ENCODE data around the gene ZFAND5.

ZFAND5 gene

GRCh38 chr9:72364679-72365524 lies at the start of gene ZFAND5:
Gene ZFAND5 (minus strand): TSS chr9:72365208. CDS start chr9:72360778, 4,430 bp downstream.
- Mint-ChIP-seq H3K4me1 (peaks cover 38% of the 10 kb centered on the region), H3K9me3 (no peaks in the 10 kb centered on the region), H3K27ac (peak within 1 kb of the TSS; percentile 96), H3K27me3 (no peaks in the 10 kb centered on the region), H3K4me3 (peak within 1 kb of the TSS; percentile 82 to 97)
- DNase-seq (peak; percentile 92 to 93), ATAC-seq (peak; percentile 88)

GRCh38 chr9:72412483-72413040 lies 47.6 kb upstream of the ZFAND5 start:
- Mint-ChIP-seq H3K4me3 (no peak overlapping the region), H3K27ac (peak overlapping the region in 1 of 2 donors; percentile 54), H3K4me1 (no peaks in the 10 kb centered on the region), H3K9me3 (no peaks in the 10 kb centered on the region), H3K27me3 (no peaks in the 10 kb centered on the region)
- no peak for ATAC-seq
- no peak for DNase-seq

- Mint-ChIP-seq H3K4me1 (no peaks in the 10 kb centered on the region), H3K27me3 (no peaks in the 10 kb centered on the region), H3K27ac (no peak overlapping the region), H3K9me3 (no peaks in the 10 kb centered on the region), H3K4me3 (no peak overlapping the region)
- ATAC-seq (no peak), DNase-seq (no peak)
Measured at GRCh38 chr9:72410214-72410613, 45.2 kb upstream of the ZFAND5 start.

GRCh38 chr9:72407114-72407513 lies 42.1 kb upstream of the ZFAND5 start:
- H3K9me3 Mint-ChIP-seq, result no peaks in the 10 kb centered on the region
- no peaks in the 10 kb centered on the region for H3K27me3 Mint-ChIP-seq
- no peak overlapping the region for H3K27ac Mint-ChIP-seq
- H3K4me3 Mint-ChIP-seq, result no peak overlapping the region
- DNase-seq (no peak), ATAC-seq (no peak)
- H3K4me1 Mint-ChIP-seq, result no peaks in the 10 kb centered on the region

- ATAC-seq (no peak), DNase-seq (no peak)
- Mint-ChIP-seq H3K4me3 (no peak overlapping the region), H3K27ac (no peak overlapping the region), H3K27me3 (no peaks in the 10 kb centered on the region), H3K9me3 (no peaks in the 10 kb centered on the region), H3K4me1 (no peaks in the 10 kb centered on the region)
Measured at GRCh38 chr9:72402744-72403143, 37.7 kb upstream of the ZFAND5 start.

GRCh38 chr9:72401396-72401795 lies 36.4 kb upstream of the ZFAND5 start:
- no peak overlapping the region for H3K27ac Mint-ChIP-seq
- H3K27me3 Mint-ChIP-seq, result no peaks in the 10 kb centered on the region
- DNase-seq (no peak), ATAC-seq (no peak)
- no peaks in the 10 kb centered on the region for H3K4me1 Mint-ChIP-seq
- H3K9me3 Mint-ChIP-seq, result no peaks in the 10 kb centered on the region
- no peak overlapping the region for H3K4me3 Mint-ChIP-seq

GRCh38 chr9:72400866-72401265 lies 35.9 kb upstream of the ZFAND5 start:
- Mint-ChIP-seq H3K4me3 (no peak overlapping the region), H3K4me1 (no peaks in the 10 kb centered on the region), H3K9me3 (no peaks in the 10 kb centered on the region), H3K27me3 (no peaks in the 10 kb centered on the region), H3K27ac (no peak overlapping the region)
- DNase-seq, result no peak
- no peak for ATAC-seq

- Mint-ChIP-seq H3K27ac (no peak overlapping the region), H3K4me1 (no peaks in the 10 kb centered on the region), H3K27me3 (no peaks in the 10 kb centered on the region), H3K9me3 (no peaks in the 10 kb centered on the region), H3K4me3 (no peak overlapping the region)
- ATAC-seq (no peak), DNase-seq (no peak)
Measured at GRCh38 chr9:72399391-72399790, 34.4 kb upstream of the ZFAND5 start.

- no peaks in the 10 kb centered on the region for H3K4me1 Mint-ChIP-seq
- H3K9me3 Mint-ChIP-seq, result no peaks in the 10 kb centered on the region
- no peaks in the 10 kb centered on the region for H3K27me3 Mint-ChIP-seq
Measured at GRCh38 chr9:72396247-72397091, 31.5 kb upstream of the ZFAND5 start.

GRCh38 chr9:72394066-72394465 lies 29.1 kb upstream of the ZFAND5 start:
- Mint-ChIP-seq H3K27ac (no peak overlapping the region), H3K27me3 (no peaks in the 10 kb centered on the region), H3K4me3 (no peak overlapping the region), H3K4me1 (peaks cover 7% of the 10 kb centered on the region), H3K9me3 (no peaks in the 10 kb centered on the region)
- no peak for ATAC-seq
- DNase-seq, result no peak

More at GRCh38 chr9:72396247-72397091, 31.5 kb upstream of the ZFAND5 start:
- no peak for DNase-seq
- Mint-ChIP-seq H3K27ac (peak overlapping the region in 1 of 2 donors; percentile 80), H3K4me3 (no peak overlapping the region)
- ATAC-seq, result no peak

GRCh38 chr9:72390907-72391306 lies 25.9 kb upstream of the ZFAND5 start:
- peaks cover 10% of the 10 kb centered on the region for H3K4me1 Mint-ChIP-seq
- ATAC-seq (no peak), DNase-seq (no peak)
- no peaks in the 10 kb centered on the region for H3K27me3 Mint-ChIP-seq
- no peak overlapping the region for H3K27ac Mint-ChIP-seq
- no peak overlapping the region for H3K4me3 Mint-ChIP-seq
- no peaks in the 10 kb centered on the region for H3K9me3 Mint-ChIP-seq

GRCh38 chr9:72386186-72386585 lies 21.2 kb upstream of the ZFAND5 start:
- Mint-ChIP-seq H3K9me3 (no peaks in the 10 kb centered on the region), H3K4me3 (no peak overlapping the region), H3K27me3 (no peaks in the 10 kb centered on the region), H3K27ac (no peak overlapping the region), H3K4me1 (peaks cover 10% of the 10 kb centered on the region)
- ATAC-seq, result no peak
- no peak for DNase-seq

- ATAC-seq, result no peak
- no peak overlapping the region for H3K4me3 Mint-ChIP-seq
- peaks cover 10% of the 10 kb centered on the region for H3K4me1 Mint-ChIP-seq
- H3K9me3 Mint-ChIP-seq, result no peaks in the 10 kb centered on the region
- H3K27ac Mint-ChIP-seq, result no peak overlapping the region
- H3K27me3 Mint-ChIP-seq, result no peaks in the 10 kb centered on the region
- no peak for DNase-seq
Measured at GRCh38 chr9:72384710-72385485, 19.9 kb upstream of the ZFAND5 start.

- Mint-ChIP-seq H3K27me3 (no peaks in the 10 kb centered on the region), H3K4me3 (no peak overlapping the region), H3K4me1 (peaks cover 3% of the 10 kb centered on the region), H3K9me3 (no peaks in the 10 kb centered on the region), H3K27ac (peak overlapping the region; percentile 4 to 42)
- ATAC-seq, result no peak
- no peak for DNase-seq
Measured at GRCh38 chr9:72383978-72384709, 19.1 kb upstream of the ZFAND5 start.

GRCh38 chr9:72382405-72382804 lies 17.4 kb upstream of the ZFAND5 start:
- Mint-ChIP-seq H3K4me1 (no peaks in the 10 kb centered on the region), H3K4me3 (no peak overlapping the region)

More at GRCh38 chr9:72382405-72382804, 17.4 kb upstream of the ZFAND5 start:
- DNase-seq (no peak), ATAC-seq (no peak)
- no peaks in the 10 kb centered on the region for H3K27me3 Mint-ChIP-seq
- no peaks in the 10 kb centered on the region for H3K9me3 Mint-ChIP-seq
- no peak overlapping the region for H3K27ac Mint-ChIP-seq
